22Rv1 (cell line): ENCODE results near the gene CNR2.
A peak's percentile ranks its signal among the peaks of the same experiment; 100 is the strongest.
"Not testable (repeated sequence)": the region's sequence is repeated elsewhere in the genome, so short reads cannot be mapped to it uniquely, and the experiment has no call there.

Experiments used
- H3K27ac ChIP-seq: fragments of 450-650 bp; 2 replicates; pipeline ENCODE4 v1.5.1; 2017
- ZFX ChIP-seq: fragments of 450-650 bp; IDR thresholded peaks from 2 replicates; pipeline ENCODE4 v1.6.1; 2017; ENCODE audit warnings: antibody characterized with exemption, borderline replicate concordance
- TF ChIP-seq, protein P1 (sequence below): fragments of 450-650 bp; IDR thresholded peaks from 2 replicates; pipeline ENCODE4 v1.5.1; 2017; ENCODE audit warnings: mild to moderate bottlenecking

CNR2 gene

DNA sequence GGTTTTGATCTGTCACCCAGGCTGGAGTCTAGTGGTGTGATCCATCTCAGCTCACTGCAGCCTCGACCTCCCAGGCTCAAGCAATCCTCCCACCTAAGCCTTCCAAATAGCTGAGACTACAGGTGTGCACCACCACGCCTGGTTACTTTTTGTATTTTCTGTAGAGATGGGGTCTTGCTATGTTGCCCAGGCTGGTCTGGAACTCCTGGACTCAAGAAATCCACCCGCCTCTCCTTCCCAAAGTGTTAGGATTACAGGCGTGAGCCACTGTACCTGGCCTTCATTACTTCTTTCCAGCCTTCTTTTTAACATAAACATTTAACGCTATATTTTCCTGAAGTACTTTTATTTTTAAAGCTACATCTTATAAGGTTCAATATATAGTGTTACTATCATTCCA is 69.5 kb downstream of the CNR2 start:
- H3K27ac ChIP-seq: no peak overlapping the region
- TF ChIP-seq, protein P1, sequence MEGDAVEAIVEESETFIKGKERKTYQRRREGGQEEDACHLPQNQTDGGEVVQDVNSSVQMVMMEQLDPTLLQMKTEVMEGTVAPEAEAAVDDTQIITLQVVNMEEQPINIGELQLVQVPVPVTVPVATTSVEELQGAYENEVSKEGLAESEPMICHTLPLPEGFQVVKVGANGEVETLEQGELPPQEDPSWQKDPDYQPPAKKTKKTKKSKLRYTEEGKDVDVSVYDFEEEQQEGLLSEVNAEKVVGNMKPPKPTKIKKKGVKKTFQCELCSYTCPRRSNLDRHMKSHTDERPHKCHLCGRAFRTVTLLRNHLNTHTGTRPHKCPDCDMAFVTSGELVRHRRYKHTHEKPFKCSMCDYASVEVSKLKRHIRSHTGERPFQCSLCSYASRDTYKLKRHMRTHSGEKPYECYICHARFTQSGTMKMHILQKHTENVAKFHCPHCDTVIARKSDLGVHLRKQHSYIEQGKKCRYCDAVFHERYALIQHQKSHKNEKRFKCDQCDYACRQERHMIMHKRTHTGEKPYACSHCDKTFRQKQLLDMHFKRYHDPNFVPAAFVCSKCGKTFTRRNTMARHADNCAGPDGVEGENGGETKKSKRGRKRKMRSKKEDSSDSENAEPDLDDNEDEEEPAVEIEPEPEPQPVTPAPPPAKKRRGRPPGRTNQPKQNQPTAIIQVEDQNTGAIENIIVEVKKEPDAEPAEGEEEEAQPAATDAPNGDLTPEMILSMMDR: no peak
- no peak for TF ChIP-seq ZFX

DNA sequence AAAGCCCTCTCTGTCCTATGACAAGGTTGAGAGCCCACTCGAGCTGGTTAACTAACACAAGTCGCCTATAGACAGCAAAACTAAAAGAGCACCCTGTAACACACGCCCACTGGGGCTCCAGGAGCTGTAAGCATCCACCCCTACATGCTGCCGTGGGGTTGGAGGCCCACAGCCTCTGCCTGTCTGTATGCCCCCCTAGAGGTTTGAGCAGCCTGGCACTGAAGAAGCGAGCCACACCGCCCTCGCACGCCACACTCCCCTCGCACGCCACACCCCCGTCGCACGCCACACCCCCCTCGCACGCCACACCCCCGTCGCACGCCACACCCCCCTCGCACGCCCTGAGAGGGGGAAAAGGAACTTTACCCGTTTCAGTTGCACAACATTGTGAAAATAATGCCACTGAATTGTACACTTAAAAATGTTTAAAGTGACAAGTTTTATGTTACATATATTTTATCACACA is 74.7 kb downstream of the CNR2 start:
- TF ChIP-seq ZFX: no peak
- TF ChIP-seq, protein P1: no peak
- H3K27ac ChIP-seq: no peak overlapping the region

DNA sequence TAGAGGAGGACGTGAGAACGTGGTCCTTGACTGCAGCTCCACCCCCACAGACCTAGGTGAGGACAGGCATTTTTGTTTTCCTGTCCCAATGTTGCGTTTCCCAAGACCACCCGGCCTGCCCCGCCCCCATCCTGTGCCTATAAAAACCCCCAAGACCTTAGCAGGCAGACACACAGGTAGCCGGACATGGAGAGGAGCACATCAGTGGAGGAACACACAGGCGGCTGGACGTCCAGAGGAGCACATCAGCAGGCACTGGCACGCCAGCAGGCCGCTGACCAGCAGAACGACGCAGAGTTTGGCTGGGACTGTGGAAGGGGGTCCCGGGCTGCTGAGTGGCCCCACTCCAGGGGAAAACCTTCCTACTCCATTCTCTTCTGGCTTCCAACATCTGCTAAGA is 75.3 kb downstream of the CNR2 start:
- H3K27ac ChIP-seq: no peak overlapping the region
- TF ChIP-seq, protein P1: no peak
- no peak for TF ChIP-seq ZFX

DNA sequence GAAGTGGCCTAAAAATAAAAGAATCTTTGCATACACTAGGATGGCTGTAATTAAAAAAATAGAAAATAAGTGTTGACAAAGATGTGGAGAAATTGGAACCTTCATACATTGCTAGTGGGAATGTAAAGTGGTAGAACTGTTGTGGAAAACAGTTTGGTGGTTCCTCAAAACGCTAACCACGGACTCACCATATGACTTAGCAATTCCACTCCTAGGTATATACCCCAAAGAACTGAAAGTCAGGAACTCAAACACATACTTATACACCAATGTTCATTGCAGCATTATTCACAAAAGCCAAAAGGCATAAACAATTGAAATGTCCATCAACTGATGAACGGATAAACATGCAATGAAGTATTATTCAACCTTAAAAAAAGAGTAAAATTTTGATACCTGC is 77.1 kb downstream of the CNR2 start:
- TF ChIP-seq, protein P1: no peak
- TF ChIP-seq ZFX: no peak
- no peak overlapping the region for H3K27ac ChIP-seq

DNA sequence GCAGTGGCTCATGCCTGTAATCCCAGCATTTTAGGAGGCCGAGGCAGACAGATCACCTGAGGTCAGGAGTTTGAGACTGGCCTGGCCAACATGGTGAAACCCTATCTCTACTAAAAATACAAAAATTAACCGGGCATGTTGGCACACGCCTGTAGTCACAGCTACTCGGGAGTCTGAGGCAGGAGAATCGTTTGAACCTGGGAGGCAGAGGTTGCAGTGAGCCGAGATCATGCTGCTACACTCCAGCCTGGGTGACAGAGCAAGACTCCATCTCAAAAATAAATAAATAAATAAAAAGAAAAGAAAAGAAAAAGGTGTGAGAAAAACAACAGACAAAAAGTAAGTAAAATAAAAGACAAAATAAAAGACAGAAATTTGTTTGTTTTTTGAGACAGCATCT is 79.0 kb downstream of the CNR2 start:
- H3K27ac ChIP-seq: not testable (repeated sequence)

DNA sequence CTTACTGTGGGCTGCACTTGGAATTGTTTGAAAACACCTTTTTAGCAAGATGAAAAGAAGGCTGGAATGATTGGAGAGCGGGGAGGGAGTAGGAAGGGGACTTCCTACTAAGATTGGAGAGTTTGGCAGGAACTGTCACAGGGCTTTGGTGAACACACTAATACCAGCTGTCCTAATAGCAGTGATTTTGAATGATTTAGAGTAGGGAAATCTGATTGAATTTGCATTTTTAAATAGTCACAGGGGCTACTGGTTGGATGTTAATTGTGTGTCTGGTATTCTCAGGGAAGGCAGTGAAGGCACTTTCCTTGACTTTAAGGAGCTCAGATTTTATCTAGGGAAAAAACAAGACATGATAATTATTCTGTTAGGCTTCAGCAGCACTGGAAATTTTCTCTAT is 85.4 kb downstream of the CNR2 start:
- no peak for TF ChIP-seq ZFX
- TF ChIP-seq, protein P1: no peak
- H3K27ac ChIP-seq: no peak overlapping the region

DNA sequence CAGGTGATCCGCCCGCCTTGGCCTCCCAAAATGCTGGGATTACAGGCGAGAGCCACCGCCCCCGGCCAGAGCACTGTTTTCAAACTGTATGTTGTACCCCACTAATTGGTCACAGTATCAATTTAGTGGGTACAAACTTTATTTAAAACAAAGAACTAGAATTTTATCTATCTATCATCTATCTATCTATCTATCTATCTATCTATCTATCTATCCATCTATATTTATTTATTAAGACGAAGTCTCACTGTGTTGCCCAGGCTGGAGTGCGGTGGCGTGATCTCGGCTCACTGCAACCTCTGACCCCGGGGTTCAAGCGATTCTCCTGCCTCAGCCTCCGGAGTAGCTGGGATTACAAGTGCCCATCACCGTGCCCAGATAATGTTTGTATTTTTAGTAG is 86.6 kb downstream of the CNR2 start:
- H3K27ac ChIP-seq: not testable (repeated sequence)

DNA sequence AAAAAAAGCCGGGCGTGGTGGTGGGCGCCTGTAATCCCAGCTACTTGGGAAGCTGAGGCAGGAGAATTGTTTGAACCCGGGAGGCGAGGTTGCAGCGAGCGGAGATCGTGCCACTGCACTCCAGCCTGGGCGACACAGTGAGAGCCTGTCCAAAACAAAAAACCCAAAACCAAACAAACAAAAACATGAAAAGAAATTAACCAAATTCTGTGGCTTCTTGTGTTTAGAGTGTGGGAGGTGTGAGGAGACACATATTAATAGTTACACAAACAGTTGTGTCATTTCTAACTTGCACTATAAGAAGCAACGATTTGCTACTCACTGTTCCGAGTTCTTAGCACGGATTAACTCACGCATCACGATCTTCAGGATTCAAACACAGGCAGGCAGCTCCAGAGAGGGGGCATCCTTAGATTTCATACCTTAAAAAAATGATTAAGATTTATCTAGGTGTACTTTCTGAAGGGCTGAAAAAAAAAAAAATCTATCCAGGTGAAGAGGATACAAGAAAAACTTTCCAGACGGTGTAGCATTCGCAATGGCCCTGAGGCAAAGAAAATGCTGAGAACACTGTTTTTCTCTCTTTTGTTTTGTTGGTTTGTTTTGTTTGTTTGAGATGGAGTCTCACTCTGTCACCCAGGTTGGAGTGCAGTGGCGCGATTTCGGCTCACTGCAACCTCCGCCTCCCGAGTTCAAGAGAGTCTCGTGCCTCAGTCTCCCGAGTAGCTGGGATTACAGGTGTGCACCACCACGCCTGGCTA is 87.2 kb downstream of the CNR2 start:
- peak overlapping the region; percentile 71 for H3K27ac ChIP-seq

More for the DNA sequence above, 87.2 kb downstream of the CNR2 start:
- TF ChIP-seq, protein P1: no peak
- no peak for TF ChIP-seq ZFX
